HUES48 (cell line): ENCODE results near the gene TRPV5.

Source experiments
- H3K27ac ChIP-seq: one replicate; pipeline ENCODE4 v1.7.0; 2013; ENCODE audit warnings: low read depth, low read length, inconsistent platforms
- H3K27me3 ChIP-seq: 2 replicates; pipeline ENCODE4 v1.6.1; 2013; ENCODE audit warnings: mild to moderate bottlenecking, low read length; ENCODE audit not compliant: control insufficient read depth, insufficient read depth
- H3K36me3 ChIP-seq: 2 replicates; pipeline ENCODE4 v1.6.1; 2013; ENCODE audit warnings: low read length; ENCODE audit not compliant: control insufficient read depth, insufficient read depth
- H3K4me1 ChIP-seq: 2 replicates; pipeline ENCODE4 v1.6.1; 2013; ENCODE audit warnings: mild to moderate bottlenecking, low read length; ENCODE audit not compliant: control insufficient read depth, insufficient read depth
- H3K4me3 ChIP-seq: 2 replicates; pipeline ENCODE4 v1.5.1; 2013; ENCODE audit warnings: mild to moderate bottlenecking, low read depth, low read length
- H3K9ac ChIP-seq: 2 replicates; pipeline ENCODE4 v1.6.1; 2013; ENCODE audit warnings: mild to moderate bottlenecking, low read depth, low read length, moderate library complexity
- H3K9me3 ChIP-seq: 2 replicates; pipeline ENCODE4 v1.6.1; 2013; ENCODE audit warnings: low read length; ENCODE audit not compliant: control insufficient read depth, insufficient read depth

The TRPV5 gene

DNA sequence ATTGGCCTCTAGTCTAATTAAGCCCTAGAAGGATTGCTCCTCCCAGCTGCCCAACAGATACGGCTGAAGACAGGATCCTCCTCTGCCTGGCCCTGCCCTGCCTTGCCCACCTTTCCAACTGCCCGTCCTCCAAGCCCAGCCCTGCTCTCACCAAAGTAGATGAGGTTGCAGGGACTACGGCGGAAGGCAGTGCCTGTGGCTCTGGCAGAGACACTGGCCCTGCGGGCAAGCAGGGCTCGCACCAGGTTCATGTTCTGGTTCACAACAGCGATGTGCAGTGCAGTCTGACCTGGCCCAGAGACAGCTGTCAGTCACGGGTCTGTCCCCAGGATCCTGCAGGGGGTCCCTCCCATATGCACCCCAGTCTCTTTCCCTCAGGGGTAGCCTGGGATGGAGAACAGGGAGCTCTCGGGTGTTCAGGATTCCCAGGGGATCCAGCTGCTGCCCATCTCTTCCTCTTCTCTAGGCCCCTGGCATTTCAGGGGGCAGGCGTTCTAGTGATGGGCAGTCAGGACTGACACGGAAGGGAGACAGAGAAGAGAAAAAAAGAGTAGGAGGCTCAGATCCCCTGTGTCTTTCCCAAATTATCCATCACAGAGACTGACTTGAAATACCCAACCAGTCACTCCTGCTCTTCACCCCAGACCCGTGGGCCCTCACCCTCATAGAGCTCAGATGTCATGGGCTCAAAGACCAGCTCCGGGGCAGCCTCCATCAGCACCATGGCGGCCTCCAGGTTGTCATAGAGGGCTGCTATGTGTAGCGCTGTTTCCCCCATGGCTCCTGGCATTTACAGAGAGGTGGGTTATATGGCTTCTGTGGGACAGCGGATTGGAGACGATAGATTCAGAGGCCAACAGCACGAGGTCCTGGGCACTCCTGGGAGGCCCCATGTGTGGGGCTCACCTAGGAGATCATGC lies 56.3 kb downstream of the TRPV5 start:
- Histone ChIP-seq H3K9ac (no peak overlapping the region), H3K4me3 (no peak overlapping the region), H3K36me3 (no peaks in the 10 kb centered on the region), H3K27me3 (no peaks in the 10 kb centered on the region), H3K4me1 (no peaks in the 10 kb centered on the region), H3K9me3 (no peaks in the 10 kb centered on the region), H3K27ac (no peak overlapping the region)

DNA sequence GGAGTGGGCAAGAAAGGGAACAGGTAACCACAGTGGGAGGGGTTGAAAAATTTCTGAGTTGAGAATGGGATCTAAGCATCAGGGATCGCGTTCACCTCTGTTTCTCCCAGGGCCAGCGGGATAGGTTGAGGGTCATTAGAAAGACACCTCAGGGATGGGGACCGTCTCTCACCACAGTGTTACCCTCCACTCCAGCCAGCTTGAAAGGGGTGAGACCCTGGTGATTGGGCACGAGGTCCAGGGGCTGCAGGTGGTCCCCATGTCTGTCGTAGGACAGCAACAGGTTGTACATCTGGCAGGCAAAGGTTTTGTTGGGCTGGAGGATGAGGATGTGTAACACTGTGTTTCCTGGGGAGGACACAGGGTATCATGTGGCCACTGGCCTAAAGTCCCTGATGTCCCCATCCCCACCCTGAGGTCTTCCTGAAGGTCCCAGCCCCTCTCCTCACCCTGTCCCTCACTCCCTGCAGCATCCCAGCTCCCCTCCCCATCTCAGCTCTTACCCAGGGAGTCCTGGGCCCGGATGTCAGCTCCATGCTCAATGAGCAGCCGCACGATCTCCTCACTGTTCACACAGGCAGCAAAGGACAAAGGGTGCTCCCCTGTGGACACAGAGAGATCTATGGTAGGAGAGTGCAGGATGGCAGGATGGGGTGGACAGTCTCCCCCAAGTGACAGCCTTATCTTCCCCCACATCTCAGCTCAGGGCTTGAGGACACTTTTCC lies 57.1 kb downstream of the TRPV5 start:
- Histone ChIP-seq H3K27me3 (no peaks in the 10 kb centered on the region), H3K4me3 (no peak overlapping the region), H3K36me3 (no peaks in the 10 kb centered on the region), H3K27ac (no peak overlapping the region), H3K4me1 (no peaks in the 10 kb centered on the region), H3K9ac (no peak overlapping the region), H3K9me3 (no peaks in the 10 kb centered on the region)

DNA sequence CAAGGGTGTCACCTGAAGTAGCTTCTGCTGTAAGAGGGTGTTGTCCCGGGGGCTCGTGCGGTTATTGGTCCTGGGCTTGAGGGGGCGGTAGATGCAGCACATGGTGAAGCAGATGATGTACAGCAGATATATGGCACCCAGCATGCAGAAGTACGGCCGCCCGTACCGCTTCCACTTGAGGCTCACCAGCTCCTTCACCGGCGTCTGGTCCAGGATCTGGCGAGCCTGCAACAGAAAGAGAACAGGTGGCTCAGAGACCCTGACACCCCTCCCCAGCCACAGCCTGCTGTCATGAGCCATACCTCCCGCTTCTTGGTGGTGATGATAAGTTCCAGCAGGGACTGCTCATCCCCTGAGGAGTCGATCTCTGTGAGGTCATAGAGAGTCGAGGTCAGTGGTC lies 58.1 kb downstream of the TRPV5 start:
- Histone ChIP-seq H3K36me3 (0 out of 2 replicates have a peak, but pooled peaks cover 3% of the 10 kb centered on the region), H3K9ac (no peak overlapping the region), H3K27ac (no peak overlapping the region), H3K4me3 (no peak overlapping the region), H3K9me3 (no peaks in the 10 kb centered on the region), H3K27me3 (no peaks in the 10 kb centered on the region), H3K4me1 (no peaks in the 10 kb centered on the region)

DNA sequence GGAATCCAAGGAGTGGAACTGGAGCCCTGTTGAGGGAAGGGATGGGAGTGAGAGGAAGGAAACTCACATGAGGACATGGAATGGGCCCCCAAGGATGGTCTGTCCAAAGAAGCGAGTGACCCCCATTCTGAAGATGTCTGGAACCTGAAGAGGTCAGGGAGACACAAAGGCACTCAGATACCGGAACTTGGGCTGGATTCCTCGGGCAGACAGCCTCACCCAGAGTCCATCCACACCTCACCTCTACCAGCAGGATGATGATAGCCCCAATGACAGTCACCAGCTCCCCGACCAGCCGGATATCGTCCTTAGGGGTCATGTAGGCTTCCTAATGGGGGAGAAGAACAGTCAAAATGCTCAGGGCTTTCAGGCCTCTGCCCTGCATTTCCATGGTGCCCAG lies 58.7 kb downstream of the TRPV5 start:
- Histone ChIP-seq H3K36me3 (0 out of 2 replicates have a peak, but pooled peaks cover 3% of the 10 kb centered on the region), H3K27ac (no peak overlapping the region), H3K27me3 (no peaks in the 10 kb centered on the region), H3K9me3 (no peaks in the 10 kb centered on the region), H3K9ac (no peak overlapping the region), H3K4me1 (no peaks in the 10 kb centered on the region), H3K4me3 (no peak overlapping the region)

DNA sequence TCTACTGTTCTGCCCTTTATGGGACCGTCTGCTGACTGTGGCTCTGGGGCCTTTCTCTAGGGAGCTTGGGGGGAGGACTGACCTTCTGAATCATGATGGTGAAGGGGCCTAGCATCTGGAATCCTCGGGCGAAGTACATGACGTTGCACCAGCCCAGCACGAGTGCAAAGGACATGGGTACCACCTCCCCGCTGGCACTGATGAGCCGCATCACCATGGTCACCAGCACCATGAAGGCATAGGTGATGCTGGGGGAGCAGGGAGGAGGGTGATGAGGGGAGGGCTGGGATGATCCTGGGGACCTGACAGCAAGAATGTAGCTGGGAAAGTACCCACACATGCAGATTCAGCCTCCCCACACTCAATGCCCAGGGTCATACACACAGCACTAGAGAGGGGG lies 59.1 kb downstream of the TRPV5 start:
- Histone ChIP-seq H3K9me3 (no peaks in the 10 kb centered on the region), H3K9ac (no peak overlapping the region), H3K36me3 (0 out of 2 replicates have a peak, but pooled peaks cover 3% of the 10 kb centered on the region), H3K4me1 (no peaks in the 10 kb centered on the region), H3K4me3 (no peak overlapping the region), H3K27me3 (no peaks in the 10 kb centered on the region), H3K27ac (no peak overlapping the region)

- Histone ChIP-seq H3K36me3 (0 out of 2 replicates have a peak, but pooled peaks cover 3% of the 10 kb centered on the region), H3K27me3 (no peaks in the 10 kb centered on the region), H3K4me1 (no peaks in the 10 kb centered on the region), H3K9ac (no peak overlapping the region), H3K27ac (no peak overlapping the region), H3K9me3 (no peaks in the 10 kb centered on the region), H3K4me3 (no peak overlapping the region)
Measured at GRCh38 chr7:142873871-142874270, 59.7 kb downstream of the TRPV5 start.

GRCh38 chr7:142873281-142873784 lies 60.2 kb downstream of the TRPV5 start:
- Histone ChIP-seq H3K9me3 (no peaks in the 10 kb centered on the region), H3K36me3 (0 out of 2 replicates have a peak, but pooled peaks cover 3% of the 10 kb centered on the region), H3K27me3 (no peaks in the 10 kb centered on the region), H3K4me1 (no peaks in the 10 kb centered on the region), H3K27ac (no peak overlapping the region), H3K4me3 (no peak overlapping the region), H3K9ac (no peak overlapping the region)

DNA sequence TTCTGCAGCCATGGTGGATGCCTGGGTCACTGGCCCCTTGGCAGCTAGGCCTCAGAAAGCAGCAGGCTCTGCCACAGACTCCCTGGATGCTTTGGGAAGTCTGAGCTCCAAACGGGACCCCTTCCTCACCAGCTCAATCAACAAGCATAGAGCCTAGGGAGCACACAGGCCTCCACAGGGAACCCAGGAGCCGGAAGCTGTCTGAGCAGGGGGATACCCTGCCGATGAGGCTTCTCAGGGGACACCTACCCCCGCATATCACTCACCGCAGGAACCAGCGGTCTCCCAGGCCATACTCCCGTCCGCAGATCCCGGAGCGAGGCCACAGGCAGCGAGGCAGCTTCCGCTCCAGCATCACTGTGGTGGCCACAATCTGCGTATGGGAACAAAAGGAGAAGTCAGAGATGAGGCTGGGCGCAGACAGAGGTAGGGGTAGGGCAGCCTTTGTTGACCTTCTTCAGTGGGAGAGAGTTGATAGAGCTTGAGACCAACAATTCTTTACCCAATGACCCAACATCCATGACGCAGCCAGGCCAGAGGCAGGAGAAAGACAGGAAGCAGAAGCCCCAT lies 61.4 kb downstream of the TRPV5 start:
- Histone ChIP-seq H3K4me1 (no peaks in the 10 kb centered on the region), H3K9ac (no peak overlapping the region), H3K27ac (no peak overlapping the region), H3K4me3 (no peak overlapping the region), H3K36me3 (0 out of 2 replicates have a peak, but pooled peaks cover 3% of the 10 kb centered on the region), H3K9me3 (no peaks in the 10 kb centered on the region), H3K27me3 (no peaks in the 10 kb centered on the region)

GRCh38 chr7:142871260-142872105 lies 62.1 kb downstream of the TRPV5 start:
- no peak overlapping the region for H3K27ac ChIP-seq
- H3K4me1 ChIP-seq, result no peaks in the 10 kb centered on the region
- H3K4me3 ChIP-seq, result no peak overlapping the region
- H3K9ac ChIP-seq, result no peak overlapping the region
- 0 out of 2 replicates have a peak, but pooled peaks cover 3% of the 10 kb centered on the region for H3K36me3 ChIP-seq
- no peaks in the 10 kb centered on the region for H3K9me3 ChIP-seq
- no peaks in the 10 kb centered on the region for H3K27me3 ChIP-seq

- Histone ChIP-seq H3K9me3 (no peaks in the 10 kb centered on the region), H3K36me3 (0 out of 2 replicates have a peak, but pooled peaks cover 3% of the 10 kb centered on the region), H3K4me3 (no peak overlapping the region), H3K4me1 (peaks cover 5% of the 10 kb centered on the region; the same call in 1 of the 2 replicates), H3K9ac (no peak overlapping the region), H3K27me3 (no peaks in the 10 kb centered on the region), H3K27ac (no peak overlapping the region)
Measured at GRCh38 chr7:142870566-142871259, 62.8 kb downstream of the TRPV5 start.
